ENCODE measurements around the gene MT1A. TPM values are rescaled to one million over a fixed set of nuclear protein-coding genes. Genes with fewer than 3 reads are reported as not detected.
"Not testable (repeated sequence)": the region's sequence is repeated elsewhere in the genome, so short reads cannot be mapped to it uniquely, and the experiment has no call there.

MT1A gene
- total and polyA plus RNA-seq, 7 experiments from 2014 or later: 0.92 TPM; not detected in 6

DNA sequence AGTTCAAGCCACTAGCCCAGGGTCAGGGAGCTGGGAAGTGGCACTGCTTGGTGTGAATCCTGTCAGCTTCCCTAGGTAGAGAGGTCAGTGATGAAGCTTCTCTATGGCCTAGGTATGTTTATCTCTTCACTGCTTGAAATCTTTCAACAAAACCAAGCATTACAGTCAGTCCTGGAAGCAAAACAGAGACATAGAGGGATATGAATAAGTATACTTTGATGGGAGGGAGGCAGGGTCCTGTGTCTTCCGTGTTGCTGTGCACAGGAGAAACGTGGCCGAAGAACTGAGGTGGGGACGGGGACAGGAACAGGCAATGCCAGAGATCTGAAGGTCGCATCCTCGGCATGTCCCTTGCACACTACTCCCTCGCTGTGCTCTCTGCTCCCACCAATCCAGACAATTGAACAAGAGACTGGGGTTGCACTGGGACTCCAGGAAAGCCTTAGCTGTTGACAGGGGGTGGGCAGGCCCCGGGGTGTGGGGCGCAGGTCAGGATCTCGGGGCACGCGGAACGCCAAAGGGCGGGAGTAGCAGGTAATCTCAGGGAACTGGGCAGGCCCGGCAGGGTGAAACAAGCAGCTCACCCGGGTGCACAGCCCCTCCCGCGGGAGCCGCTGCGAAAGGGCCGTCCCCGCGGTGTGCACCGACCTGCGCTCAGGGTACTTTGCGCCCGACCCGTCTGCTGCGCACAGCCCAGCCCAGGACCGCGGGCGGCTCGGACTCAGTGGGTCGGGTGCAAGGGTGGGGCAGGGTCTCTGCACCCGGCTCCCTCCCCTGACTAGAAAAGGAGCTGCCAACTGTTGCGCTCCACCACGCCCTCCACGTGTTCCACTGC, 30.8 kb downstream of the MT1A start, which contains the start of gene MT1H:
MT1H (plus strand) TSS at position 810 of the 835 bp plus-strand sequence. CDS start 71 bp downstream, outside the sequence.
- H3K27me3 ChIP-seq (ENCODE audit: control insufficient read depth in 2 of 2, insufficient read depth in 2 of 2, low read length in 2 of 2): peaks cover 0 to 25% of the 10 kb centered on the region in 2 donors
- H3K9me3 Mint-ChIP-seq: no peaks in the 10 kb centered on the region

DNA sequence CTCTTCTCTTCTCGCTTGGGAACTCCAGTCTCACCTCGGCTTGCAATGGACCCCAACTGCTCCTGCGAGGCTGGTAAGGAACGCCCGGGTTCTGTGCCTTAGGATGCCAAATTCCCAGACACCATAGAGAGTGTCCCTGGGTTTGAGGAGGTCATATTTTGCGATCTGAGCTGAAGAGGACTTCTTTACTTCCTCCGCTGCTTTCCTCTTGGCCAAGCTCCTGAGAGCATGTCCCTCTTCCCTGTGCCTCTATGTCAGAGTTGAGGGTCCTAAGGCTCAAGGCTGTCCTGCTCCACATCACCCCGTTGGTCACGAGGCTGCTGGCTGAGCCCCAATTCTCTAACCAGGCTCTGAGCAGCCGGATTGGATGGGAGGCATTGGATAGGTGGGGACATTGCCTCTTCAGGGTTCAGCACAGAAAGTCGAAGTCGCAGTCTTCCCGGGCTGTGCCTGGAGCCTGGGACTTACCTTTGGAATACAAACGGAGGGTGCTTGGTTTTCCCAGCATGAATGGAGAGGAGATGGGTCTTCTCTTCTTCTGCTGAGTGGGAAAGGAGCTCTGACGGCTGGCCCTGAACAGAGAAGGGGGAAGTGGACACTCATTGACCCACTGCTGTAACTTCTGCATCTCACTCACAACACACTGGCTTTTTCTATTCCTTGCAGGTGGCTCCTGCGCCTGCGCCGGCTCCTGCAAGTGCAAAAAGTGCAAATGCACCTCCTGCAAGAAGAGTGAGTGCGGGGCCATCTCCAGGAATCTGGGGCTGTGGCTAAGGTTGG, 31.6 kb downstream of the MT1A start:
- Mint-ChIP-seq H3K4me1 (peaks cover 2 to 38% (median 19%) of the 10 kb centered on the region in 7 donors), H3K36me3 (peaks cover 0 to 11% (median under 1%) of the 10 kb centered on the region in 5 donors), H3K4me3 (peak overlapping the region in 8 of 10 donors; percentile 21 to 79 (median 50)), H3K27ac (no peak overlapping the region), H3K27me3 (peaks cover 44 to 89% (median 51%) of the 10 kb centered on the region in 5 donors), H3K9me3 (no peaks in the 10 kb centered on the region)
- DNase-seq: no peak
- no peak for ATAC-seq
- Histone ChIP-seq H3K4me1 (ENCODE audit: control insufficient read depth in 2 of 2, insufficient read depth in 2 of 2, low read length in 2 of 2) (no peaks in the 10 kb centered on the region), H3K9me3 (ENCODE audit: control insufficient read depth in 2 of 3, low read length in 3 of 3) (no peaks in the 10 kb centered on the region), H3K27ac (ENCODE audit: low read depth, low read length) (no peak overlapping the region), H3K36me3 (ENCODE audit: control insufficient read depth in 2 of 3, insufficient read depth in 3 of 3, low read length in 3 of 3) (no peaks in the 10 kb centered on the region), H3K27me3 (ENCODE audit: control insufficient read depth in 2 of 2, insufficient read depth in 2 of 2, low read length in 2 of 2) (peaks cover 0 to 25% of the 10 kb centered on the region in 2 donors), H3K4me3 (ENCODE audit: low read length) (no peak overlapping the region)
- ChIA-PET POLR2A (interaction anchor here (0.9 to 1.5 kb wide), 2 partner anchors 13 to 68 kb away, joined by 5 to 7 read pairs; no protein-coding TSS in a partner anchor), CTCF (interaction anchor here (1.2 to 3.1 kb wide), 2 partner anchors 32 to 61 kb away, joined by 3 to 10 read pairs; no protein-coding TSS in a partner anchor)
- intact Hi-C loops (cut with micrococcal nuclease): loop anchor here in 1 of 2 donors (5.0 kb wide), 1 partner anchor 117 kb away; no protein-coding TSS in a partner anchor

More for the DNA sequence above, 30.8 kb downstream of the MT1A start, which contains the start of gene MT1H:
- Histone ChIP-seq H3K4me3 (ENCODE audit: low read length) (no peak within 1 kb of the TSS), H3K27ac (ENCODE audit: low read depth, low read length) (no peak within 1 kb of the TSS), H3K9me3 (ENCODE audit: control insufficient read depth in 2 of 3, low read length in 3 of 3) (no peaks in the 10 kb centered on the region), H3K36me3 (ENCODE audit: control insufficient read depth in 2 of 3, insufficient read depth in 3 of 3, low read length in 3 of 3) (no peaks in the 10 kb centered on the region), H3K4me1 (ENCODE audit: control insufficient read depth in 2 of 2, insufficient read depth in 2 of 2, low read length in 2 of 2) (no peaks in the 10 kb centered on the region)
- Mint-ChIP-seq H3K27me3 (peaks cover 42 to 87% (median 49%) of the 10 kb centered on the region in 5 donors), H3K27ac (peak within 1 kb of the TSS in 1 of 9 donors; percentile 43), H3K4me1 (peaks cover 0 to 33% (median 16%) of the 10 kb centered on the region in 7 donors), H3K36me3 (peaks cover 0 to 14% (median 5%) of the 10 kb centered on the region in 5 donors), H3K4me3 (peak within 1 kb of the TSS; percentile 21 to 79 (median 48))
- peak; percentile 36 for ATAC-seq
- POLR2A ChIA-PET: interaction anchor here (0.9 to 1.5 kb wide), 2 partner anchors 13 to 67 kb away, joined by 5 to 7 read pairs; no protein-coding TSS in a partner anchor
- intact Hi-C loops (cut with micrococcal nuclease): no loop called here
- CTCF ChIA-PET: interaction anchor here (1.2 to 3.1 kb wide), 2 partner anchors 33 to 60 kb away, joined by 3 to 10 read pairs; no protein-coding TSS in a partner anchor
- no peak for DNase-seq

DNA sequence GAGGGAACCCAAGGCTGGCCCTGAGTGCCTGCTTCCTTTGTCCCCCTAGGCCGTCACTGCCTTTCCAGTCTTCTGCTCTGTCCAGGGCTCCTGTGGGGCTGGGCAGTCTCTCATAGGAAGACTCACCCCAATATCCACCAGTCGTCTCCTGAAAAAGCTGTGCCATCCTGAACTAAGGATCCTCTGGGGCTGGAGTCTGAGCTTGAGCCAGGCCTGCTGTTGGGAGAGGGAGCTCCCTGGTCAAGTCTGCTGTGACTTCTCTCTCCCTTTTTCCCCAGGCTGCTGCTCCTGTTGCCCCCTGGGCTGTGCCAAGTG, 32.1 kb downstream of the MT1A start:
- Histone ChIP-seq H3K4me1 (ENCODE audit: control insufficient read depth in 2 of 2, insufficient read depth in 2 of 2, low read length in 2 of 2) (peaks cover 0 to 5% of the 10 kb centered on the region in 2 donors), H3K36me3 (ENCODE audit: control insufficient read depth in 2 of 3, insufficient read depth in 3 of 3, low read length in 3 of 3) (no peaks in the 10 kb centered on the region), H3K4me3 (ENCODE audit: low read length) (no peak overlapping the region), H3K27ac (ENCODE audit: low read depth, low read length) (no peak overlapping the region), H3K27me3 (ENCODE audit: control insufficient read depth in 2 of 2, insufficient read depth in 2 of 2, low read length in 2 of 2) (peaks cover 0 to 25% of the 10 kb centered on the region in 2 donors), H3K9me3 (ENCODE audit: control insufficient read depth in 2 of 3, low read length in 3 of 3) (no peaks in the 10 kb centered on the region)
- Mint-ChIP-seq H3K9me3 (no peaks in the 10 kb centered on the region), H3K4me3 (no peak overlapping the region), H3K27me3 (peaks cover 44 to 89% (median 55%) of the 10 kb centered on the region in 5 donors), H3K4me1 (peaks cover 7 to 43% (median 24%) of the 10 kb centered on the region in 7 donors), H3K27ac (no peak overlapping the region), H3K36me3 (peaks cover 0 to 6% (median 0%) of the 10 kb centered on the region in 5 donors)
- POLR2A ChIA-PET: interaction anchor here (0.8 to 1.5 kb wide), 2 partner anchors 9 to 12 kb away, joined by 3 to 5 read pairs; partner anchors contain the start of gene MT1X
- CTCF ChIA-PET: interaction anchor here (3.1 kb wide), 1 partner anchor 31 kb away, joined by 10 read pairs; no protein-coding TSS in a partner anchor
- intact Hi-C loops (cut with micrococcal nuclease): loop anchor here in 1 of 2 donors (5.0 kb wide), 1 partner anchor 117 kb away; no protein-coding TSS in a partner anchor
- DNase-seq (no peak), ATAC-seq (no peak)

GRCh38 chr16:56671691-56672090, 33.2 kb downstream of the MT1A start:
- H3K27me3 ChIP-seq (ENCODE audit: control insufficient read depth in 2 of 2, insufficient read depth in 2 of 2, low read length in 2 of 2): peaks cover 0 to 25% of the 10 kb centered on the region in 2 donors
- not testable (repeated sequence) for H3K4me3 ChIP-seq (ENCODE audit: low read length); H3K4me1 ChIP-seq (ENCODE audit: control insufficient read depth in 2 of 2, insufficient read depth in 2 of 2, low read length in 2 of 2); H3K9me3 Mint-ChIP-seq; H3K27ac Mint-ChIP-seq; H3K9me3 ChIP-seq (ENCODE audit: control insufficient read depth in 2 of 3, low read length in 3 of 3); H3K4me3 Mint-ChIP-seq; H3K36me3 ChIP-seq (ENCODE audit: control insufficient read depth in 2 of 3, insufficient read depth in 3 of 3, low read length in 3 of 3); DNase-seq; H3K27ac ChIP-seq (ENCODE audit: low read depth, low read length); H3K36me3 Mint-ChIP-seq; ATAC-seq
- ChIA-PET CTCF (interaction anchor here (3.3 kb wide), 1 partner anchor 30 kb away, joined by 33 read pairs; no protein-coding TSS in a partner anchor), POLR2A (interaction anchor here (0.7 to 1.5 kb wide), 3 partner anchors 10 to 11 kb away, joined by 3 to 5 read pairs (median 5); partner anchors contain the start of gene MT1X)
- intact Hi-C loops (cut with micrococcal nuclease): loop anchor here in 1 of 2 donors (5.0 kb wide), 1 partner anchor 116 kb away; no protein-coding TSS in a partner anchor
- Mint-ChIP-seq H3K27me3 (peaks cover 44 to 79% (median 55%) of the 10 kb centered on the region in 5 donors), H3K4me1 (peaks cover 7 to 52% (median 31%) of the 10 kb centered on the region in 7 donors)

GRCh38 chr16:56672171-56672570, 33.7 kb downstream of the MT1A start:
- not testable (repeated sequence) for H3K4me3 ChIP-seq (ENCODE audit: low read length); H3K9me3 Mint-ChIP-seq; DNase-seq; H3K27ac Mint-ChIP-seq; H3K9me3 ChIP-seq (ENCODE audit: control insufficient read depth in 2 of 3, low read length in 3 of 3); H3K27ac ChIP-seq (ENCODE audit: low read depth, low read length); H3K36me3 Mint-ChIP-seq; H3K4me1 ChIP-seq (ENCODE audit: control insufficient read depth in 2 of 2, insufficient read depth in 2 of 2, low read length in 2 of 2); H3K4me3 Mint-ChIP-seq; ATAC-seq; H3K36me3 ChIP-seq (ENCODE audit: control insufficient read depth in 2 of 3, insufficient read depth in 3 of 3, low read length in 3 of 3)
- Mint-ChIP-seq H3K27me3 (peaks cover 43 to 75% (median 53%) of the 10 kb centered on the region in 5 donors), H3K4me1 (peaks cover 7 to 52% (median 31%) of the 10 kb centered on the region in 7 donors)
- ChIA-PET POLR2A (interaction anchor here (1.2 to 1.5 kb wide), 2 partner anchors 10 kb away, joined by 5 read pairs; partner anchors contain the start of gene MT1X), CTCF (interaction anchor here (1.9 to 3.3 kb wide), 2 partner anchors 30 to 96 kb away, joined by 8 to 33 read pairs; no protein-coding TSS in a partner anchor)
- intact Hi-C loops (cut with micrococcal nuclease): loop anchor here in 1 of 2 donors (5.0 kb wide), 1 partner anchor 115 kb away; no protein-coding TSS in a partner anchor
- peaks cover 0 to 25% of the 10 kb centered on the region in 2 donors for H3K27me3 ChIP-seq (ENCODE audit: control insufficient read depth in 2 of 2, insufficient read depth in 2 of 2, low read length in 2 of 2)
